Esophagus mucosa (tissue), 1 donor: Measurements from ENCODE around the gene BPTF. TPM values are rescaled to one million over a fixed set of nuclear protein-coding genes. Genes with fewer than 3 reads are reported as not detected.
"Not testable (repeated sequence)": the region's sequence is repeated elsewhere in the genome, so short reads cannot be mapped to it uniquely, and the experiment has no call there.

ENCODE experiments used
- ATAC-seq: fragments of 200-7000 bp; cut with Tn5 transposase; one replicate; pipeline ENCODE4 v1.9.1; 2020
- total RNA-seq: library from RNA; stranded (reverse); gene quantifications from one replicate; pipeline ENCODE4 v1.2.4, GENCODE V29; 2023
- donor health status: DM: yes; HTN: yes; CAD: no.

BPTF gene
- total RNA-seq, 1 donor from 2014 or later: 47.8 TPM

DNA sequence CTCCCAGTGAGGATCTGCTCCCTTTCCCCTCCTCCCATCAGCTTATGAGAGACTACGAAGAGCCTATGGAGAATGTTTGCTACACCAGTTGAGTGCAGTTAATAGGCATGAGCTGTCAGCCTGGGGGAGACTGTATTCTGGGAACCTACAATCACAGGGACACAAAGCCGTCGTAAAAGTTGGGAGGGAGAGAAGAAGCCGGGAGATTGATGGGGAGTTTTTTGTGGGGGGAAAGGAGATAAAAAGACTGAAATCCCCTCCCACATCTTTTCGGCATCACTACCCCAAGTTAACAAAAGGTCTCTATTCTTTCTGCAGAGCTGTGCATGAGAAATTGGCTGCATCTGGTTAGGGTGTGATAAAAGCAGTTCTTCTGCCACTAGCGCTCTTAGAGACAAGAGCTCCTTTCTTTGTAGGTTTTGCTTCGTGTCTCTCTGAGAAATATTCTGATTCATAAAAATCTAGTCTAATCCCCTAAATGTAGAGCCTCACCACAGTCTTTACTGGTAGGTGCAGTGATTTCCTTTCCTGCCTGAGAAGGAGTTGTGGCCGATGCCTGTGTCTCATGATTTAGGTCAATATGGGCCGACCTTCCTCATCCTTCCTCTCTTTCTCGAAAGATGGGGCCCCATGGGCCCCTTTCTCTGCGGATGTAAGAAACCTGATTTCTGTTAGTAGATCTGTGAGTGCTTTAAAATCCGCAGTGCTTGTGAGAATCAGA is 77.4 kb downstream of the BPTF start:
- ATAC-seq: no peak

DNA sequence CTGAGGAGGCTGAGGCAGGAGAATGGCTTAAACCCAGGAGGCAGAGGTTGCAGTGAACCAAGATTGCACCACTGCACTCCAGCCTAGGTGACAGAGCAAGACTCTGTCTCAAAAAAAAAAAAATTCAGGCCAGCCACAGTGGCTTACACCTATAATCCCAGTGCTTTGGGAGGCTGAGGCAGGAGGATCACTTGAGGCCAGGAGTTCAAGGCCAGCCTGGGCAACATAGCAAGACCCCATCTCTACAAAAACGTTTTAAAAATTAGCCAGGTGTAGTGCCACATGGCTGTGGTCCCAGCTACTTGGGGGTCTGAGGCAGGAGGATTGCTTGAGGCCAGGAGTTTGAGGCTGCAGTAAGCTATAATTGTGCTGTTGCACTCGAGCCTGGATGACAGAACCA is 80.0 kb downstream of the BPTF start:
- not testable (repeated sequence) for ATAC-seq

DNA sequence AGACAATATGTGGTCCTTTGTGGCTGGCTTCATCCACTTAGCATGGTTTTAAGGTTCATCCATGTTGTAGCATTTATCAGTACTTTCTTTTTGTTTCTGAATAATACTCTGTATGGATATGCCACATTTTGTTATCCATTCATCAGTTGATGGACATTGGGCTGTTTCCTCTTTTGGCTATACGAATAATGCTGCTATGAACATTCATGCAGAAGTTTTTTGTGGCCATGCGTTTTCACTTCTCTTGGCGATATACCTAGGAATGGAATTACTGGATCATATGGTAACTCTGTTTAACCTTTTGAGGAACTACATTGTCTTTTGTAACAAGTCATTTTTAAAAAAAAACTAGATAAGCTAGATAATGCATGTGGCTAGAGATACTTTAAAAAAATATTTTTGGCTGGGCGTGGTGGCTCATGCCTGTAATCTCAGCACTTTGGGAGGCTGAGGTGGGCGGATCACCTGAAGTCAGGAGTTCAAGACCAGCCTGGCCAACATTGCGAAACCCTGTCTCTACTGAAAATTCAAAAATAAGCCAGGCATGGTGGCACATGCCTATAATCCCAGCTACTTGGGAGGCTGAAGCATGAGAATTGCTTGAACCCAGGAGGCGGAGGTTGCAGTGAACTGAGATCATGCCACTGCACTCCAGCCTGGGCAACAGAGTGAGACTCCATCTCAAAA is 85.0 kb downstream of the BPTF start:
- ATAC-seq: not testable (repeated sequence)

DNA sequence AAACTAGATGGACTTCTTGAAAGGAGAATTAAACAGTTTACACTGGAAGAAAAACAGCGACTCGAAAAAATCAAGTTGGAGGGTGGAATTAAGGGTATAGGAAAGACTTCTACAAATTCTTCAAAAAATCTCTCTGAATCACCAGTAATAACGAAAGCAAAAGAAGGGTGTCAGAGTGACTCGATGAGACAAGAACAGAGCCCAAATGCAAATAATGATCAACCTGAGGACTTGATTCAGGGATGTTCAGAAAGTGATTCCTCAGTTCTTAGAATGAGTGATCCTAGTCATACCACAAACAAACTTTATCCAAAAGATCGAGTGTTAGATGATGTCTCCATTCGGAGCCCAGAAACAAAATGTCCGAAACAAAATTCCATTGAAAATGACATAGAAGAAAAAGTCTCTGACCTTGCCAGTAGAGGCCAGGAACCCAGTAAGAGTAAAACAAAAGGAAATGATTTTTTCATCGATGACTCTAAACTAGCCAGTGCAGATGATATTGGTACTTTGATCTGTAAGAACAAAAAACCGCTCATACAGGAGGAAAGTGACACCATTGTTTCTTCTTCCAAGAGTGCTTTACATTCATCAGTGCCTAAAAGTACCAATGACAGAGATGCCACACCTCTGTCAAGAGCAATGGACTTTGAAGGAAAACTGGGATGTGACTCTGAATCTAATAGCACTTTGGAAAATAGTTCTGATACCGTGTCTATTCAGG is 85.9 kb downstream of the BPTF start:
- ATAC-seq: no peak

DNA sequence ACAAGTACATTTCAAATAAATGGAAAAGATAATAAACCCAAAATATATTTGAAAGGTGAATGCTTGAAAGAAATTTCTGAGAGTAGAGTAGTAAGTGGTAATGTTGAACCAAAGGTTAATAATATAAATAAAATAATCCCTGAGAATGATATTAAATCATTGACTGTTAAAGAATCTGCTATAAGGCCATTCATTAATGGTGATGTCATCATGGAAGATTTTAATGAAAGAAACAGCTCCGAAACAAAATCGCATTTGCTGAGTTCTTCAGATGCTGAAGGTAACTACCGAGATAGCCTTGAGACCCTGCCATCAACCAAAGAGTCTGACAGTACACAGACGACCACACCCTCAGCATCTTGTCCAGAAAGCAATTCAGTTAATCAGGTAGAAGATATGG is 86.8 kb downstream of the BPTF start:
- no peak for ATAC-seq

DNA sequence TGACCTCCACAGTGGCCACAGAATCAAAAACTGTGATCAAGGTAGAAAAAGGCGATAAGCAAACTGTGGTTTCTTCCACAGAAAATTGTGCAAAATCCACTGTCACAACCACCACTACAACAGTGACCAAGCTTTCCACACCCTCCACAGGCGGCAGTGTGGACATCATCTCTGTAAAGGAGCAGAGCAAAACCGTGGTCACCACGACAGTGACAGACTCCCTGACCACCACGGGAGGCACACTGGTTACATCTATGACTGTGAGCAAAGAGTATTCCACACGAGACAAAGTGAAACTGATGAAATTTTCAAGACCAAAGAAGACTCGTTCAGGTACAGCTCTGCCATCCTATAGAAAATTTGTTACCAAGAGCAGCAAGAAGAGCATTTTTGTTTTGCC is 87.4 kb downstream of the BPTF start:
- ATAC-seq: no peak

DNA sequence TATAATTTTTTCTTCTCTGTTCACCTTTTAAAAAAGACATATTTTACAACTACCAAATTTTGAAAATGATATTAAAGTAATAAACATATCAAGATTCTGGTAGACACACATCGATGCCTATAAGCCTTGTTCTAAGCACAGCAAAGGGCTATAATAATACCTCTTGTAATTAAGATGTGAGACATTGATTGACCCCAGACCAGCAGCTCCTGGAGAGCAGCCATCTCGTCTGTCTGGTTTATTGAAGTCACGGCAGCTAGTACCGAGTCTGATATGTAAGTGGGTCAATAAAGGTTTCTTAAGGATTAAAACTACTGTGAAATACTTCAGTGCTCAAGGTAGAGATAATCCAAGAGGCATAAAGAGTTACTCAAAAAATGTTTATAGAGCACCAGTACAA is 94.9 kb downstream of the BPTF start:
- ATAC-seq: no peak

DNA sequence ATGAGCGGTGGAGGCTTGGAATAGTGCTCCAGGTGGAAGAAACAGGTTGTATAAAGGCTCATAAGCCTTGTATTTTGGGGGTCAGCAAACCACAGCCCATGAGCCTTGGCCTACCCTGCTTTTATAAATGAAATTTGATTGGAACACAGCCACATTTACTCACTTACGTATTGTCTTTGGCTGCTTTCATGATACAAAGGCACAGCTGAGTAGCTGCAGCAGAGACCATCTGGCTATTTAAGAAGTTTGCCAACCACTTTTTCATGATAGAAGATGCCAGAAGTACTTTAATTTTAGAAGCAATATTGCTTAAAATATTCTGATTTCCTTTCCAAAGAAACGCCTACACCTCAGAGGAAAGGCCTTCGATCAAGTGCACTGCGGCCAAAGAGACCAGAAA is 97.2 kb downstream of the BPTF start:
- ATAC-seq: no peak

DNA sequence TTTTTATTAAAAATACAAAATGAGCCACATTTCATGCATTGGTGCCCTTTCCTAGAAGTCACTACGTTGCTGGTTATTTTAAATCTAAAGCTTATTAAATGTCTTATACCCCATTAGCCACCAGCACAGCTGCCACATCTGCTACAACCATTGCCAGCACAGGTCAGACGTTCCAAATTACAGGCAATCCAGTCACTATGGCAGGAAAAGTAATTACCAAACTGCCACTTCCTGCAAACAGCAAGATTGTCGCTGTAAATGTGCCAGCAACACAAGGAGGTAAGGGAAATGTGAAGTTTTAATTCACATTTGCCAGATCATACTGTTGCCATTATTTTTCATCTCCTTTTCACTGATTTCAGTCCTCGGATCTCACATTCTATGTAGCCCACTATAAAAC is 103.5 kb downstream of the BPTF start:
- ATAC-seq: not testable (repeated sequence)

DNA sequence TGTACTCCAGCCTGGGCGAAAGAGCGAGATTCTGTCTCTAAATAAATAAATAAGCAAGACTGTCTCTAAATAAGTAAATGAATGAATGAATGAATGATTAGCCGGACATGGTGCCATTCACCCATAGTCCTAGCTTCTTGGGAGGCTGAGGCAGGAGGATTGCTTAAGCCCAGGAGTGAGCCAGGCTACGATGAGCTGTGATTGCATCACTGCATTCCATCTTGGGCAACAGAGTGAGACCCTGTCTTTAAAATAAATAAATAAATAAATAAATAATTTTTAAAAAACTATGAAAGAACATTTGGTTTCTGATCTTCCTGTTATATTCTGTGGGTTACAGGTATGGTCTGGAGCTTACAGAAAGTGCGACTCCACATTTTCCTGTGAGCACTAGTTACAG is 105.9 kb downstream of the BPTF start:
- ATAC-seq: no peak

DNA sequence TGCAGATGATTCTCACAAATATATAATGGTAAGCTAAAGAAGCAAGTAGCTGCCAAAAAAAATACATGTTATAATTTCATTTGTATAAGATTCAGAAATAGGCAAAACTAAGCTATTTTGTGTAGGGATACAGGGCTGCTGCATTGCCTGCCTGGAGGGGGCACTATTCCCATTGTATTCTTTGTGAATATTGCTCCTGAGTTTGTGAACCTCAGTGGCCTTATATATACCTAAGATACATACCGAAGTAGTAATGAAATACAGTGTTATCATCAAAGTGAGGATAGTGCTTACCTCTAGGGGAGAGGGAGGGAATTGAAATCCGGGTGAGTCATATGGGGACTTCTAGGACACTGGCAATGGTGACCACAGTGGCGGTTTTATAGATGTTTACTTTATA is 117.5 kb downstream of the BPTF start:
- ATAC-seq: no peak

DNA sequence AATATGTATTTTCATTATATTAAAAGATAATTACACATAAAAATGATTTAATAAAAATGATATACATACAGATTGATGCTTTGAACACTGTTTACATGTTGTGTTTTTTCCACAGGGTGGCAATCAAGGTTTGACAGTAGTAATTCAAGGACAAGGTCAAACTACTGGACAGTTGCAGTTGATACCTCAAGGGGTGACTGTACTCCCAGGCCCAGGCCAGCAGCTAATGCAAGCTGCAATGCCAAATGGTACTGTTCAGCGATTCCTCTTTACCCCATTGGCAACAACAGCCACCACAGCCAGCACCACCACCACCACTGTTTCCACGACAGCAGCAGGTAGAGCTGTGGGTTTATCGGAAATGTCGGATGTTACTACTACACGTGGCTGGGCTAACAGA is 118.7 kb downstream of the BPTF start:
- no peak for ATAC-seq

DNA sequence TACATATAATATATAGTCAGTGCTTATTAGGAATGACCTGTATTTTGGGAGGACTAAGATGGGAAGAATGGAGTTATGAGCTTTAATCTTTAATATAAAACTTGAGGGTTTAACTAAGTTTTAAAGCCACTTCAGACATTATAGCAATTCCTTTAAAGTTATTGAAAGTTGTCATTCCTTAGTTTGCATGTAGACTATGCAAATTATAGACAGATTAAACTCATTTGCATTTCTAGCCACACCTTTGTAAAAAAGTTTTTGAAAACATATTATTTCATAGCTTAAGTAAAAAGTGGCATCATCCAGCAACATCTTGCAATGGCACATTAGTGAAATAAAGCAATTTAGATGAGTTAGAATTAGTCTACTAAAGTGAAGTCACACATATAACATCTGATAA is 121.2 kb downstream of the BPTF start:
- no peak for ATAC-seq

DNA sequence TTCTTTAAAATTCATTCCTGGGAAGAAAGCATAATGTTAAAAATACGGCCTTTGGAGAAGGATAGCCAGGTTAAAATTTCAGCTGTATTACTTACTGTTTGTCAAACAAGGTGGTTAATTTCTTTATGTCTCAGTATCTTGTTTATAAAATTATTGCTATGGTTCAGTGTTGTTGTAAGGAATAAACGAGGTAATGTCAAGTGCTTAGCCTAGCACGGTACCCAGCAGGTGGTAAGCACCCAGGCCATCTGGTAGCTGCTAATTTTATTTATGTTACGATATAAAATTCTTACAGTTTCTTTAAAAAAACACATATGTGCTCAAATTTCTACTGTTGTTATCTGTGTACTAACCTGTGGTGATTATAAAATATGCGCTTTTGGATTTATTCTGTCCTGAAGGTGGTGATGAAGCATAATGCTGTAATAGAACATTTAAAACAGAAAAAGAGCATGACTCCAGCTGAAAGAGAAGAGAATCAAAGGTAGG is 122.1 kb downstream of the BPTF start:
- ATAC-seq: no peak

DNA sequence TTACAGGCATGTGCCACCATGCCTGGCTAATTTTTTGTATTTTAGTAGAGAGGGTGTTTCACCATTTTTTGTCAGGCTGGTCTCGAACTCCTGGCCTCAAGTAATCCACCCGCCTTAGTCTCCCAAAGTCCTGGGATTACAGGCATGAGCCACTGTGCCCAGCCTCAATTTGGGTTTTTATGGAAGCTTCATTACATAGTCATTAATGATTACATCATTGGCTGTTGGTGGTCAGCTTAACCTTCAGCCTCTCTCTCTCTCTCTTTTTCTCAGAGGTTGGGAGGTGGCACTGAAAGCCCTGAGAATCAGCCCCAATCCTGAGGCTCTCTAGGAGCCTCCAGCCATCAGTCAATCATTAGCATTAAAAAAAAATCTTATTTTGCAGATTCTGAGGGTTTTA is 125.6 kb downstream of the BPTF start:
- no peak for ATAC-seq

DNA sequence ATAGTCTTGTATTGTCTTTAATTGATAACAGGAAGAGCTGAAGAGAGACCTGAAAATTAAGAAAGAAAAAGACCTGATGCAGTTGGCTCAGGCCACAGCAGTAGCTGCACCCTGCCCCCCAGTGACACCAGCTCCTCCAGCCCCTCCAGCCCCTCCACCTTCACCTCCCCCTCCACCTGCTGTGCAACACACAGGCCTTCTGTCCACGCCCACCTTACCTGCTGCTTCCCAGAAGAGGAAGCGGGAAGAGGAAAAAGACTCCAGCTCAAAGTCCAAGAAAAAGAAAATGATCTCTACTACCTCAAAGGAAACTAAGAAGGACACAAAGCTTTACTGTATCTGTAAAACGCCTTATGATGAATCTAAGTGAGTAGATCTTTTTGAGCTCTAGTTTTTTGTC is 134.2 kb downstream of the BPTF start:
- ATAC-seq: peak; percentile 8

DNA sequence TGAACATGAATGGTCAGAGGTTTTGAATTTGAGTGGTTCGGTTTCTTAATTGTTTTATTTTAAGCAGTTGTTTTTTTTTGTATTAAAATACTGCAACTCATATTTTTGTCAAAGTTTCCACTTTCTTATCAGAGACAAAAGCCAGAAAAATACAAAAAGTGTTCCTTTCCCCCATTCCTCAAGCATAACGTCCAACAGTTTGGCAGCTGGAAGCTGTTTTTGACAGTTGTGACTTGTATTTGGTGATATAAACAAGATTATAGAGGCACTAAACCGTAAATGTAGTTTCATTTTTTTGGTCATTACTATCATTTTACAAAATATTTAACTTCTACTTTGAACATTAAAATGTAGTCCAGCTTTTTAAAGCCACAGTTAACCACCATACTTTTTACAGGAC is 135.0 kb downstream of the BPTF start:
- not testable (repeated sequence) for ATAC-seq

DNA sequence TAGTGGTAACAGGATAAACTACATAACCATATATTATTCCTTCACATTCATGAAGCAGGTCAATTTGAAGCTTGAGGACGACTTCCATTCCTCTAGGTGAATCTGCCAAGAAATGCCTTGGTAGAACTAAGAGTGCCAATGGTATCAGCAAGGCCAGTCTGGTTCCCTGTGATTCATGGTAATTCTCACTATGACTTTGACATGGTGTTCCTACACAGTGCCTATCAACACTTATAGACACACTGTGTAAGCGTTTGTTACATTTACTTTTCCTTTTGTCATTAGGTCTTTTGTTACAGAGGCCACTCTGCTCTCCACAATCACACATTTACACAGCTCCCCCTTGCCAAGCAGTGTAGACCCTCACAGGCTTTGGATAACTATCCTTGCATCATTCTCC is 136.9 kb downstream of the BPTF start:
- not testable (repeated sequence) for ATAC-seq

DNA sequence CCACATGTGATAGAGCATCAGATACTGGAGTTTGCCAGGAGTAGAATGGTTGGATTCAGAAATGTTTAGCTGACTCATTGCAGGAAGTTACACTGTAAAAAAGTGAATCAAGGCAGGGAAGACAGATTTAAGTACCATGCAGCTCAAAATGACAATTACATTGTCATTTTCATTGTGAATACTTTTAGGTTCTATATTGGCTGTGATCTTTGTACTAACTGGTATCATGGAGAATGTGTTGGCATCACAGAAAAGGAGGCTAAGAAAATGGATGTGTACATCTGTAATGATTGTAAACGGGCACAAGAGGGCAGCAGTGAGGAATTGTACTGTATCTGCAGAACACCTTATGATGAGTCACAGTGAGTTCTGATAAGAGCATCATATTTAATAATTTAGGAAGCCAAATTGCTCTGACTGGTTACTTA is 137.9 kb downstream of the BPTF start:
- peak; percentile 90 for ATAC-seq

DNA sequence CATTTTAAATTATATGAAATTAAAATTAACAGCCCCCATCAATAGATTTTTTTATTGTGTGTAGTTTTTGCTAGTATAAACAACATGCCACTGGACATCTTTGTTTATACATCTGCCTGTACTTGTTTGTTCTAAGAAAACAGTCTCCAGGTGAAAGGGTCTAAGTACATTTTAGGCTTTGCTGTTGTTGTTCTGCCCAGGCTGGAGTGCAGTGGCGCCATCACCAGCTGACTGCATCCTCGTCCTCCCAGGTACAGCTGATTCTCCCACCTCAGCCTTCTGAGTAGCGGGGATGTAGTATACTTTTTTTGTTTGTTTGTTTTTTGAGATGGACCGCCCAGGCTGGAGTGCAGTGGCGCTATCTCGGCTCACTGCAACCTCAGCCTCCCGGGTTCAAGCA is 145.5 kb downstream of the BPTF start:
- ATAC-seq: no peak

DNA sequence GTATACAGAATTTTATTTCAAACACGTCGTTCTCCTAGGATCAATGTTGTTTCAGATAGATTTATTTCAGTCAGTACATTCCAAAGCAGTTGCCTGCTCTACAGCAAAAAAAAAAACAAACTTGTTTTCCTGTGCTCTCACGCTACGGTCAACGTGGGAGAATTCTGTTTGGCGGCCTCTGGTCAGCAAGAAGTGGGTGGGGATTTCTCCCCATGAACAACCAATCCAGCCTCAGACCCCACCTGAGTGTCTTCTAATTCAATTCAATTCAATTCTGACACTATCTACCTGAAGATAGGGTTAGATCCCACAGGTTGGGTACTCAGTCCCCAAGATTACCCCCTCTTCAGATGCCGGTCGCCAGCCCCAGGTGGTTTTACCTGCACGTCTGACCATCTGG is 148.9 kb downstream of the BPTF start:
- no peak for ATAC-seq

DNA sequence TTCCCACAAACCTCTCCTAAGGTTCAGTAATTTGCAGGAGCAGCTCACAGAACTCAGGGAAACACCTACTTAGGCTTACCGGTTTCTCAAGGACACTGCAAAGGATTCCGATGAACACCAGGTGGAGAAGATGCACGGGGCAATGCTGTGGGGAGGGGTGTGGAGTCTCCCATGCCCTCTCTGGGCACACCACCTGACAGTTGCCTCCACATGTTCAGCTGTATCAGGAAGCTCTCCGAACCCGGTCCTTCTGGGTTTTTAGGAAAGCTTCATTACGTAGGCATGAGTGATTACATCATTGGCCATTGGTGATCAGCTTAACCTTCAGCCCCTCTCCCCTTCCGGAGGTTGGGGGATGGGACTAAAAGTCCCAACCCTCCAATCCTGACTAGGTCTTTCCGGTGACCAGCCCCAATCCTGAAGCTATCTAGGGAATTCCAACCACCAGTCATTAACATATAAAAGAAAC is 149.3 kb downstream of the BPTF start:
- no peak for ATAC-seq

DNA sequence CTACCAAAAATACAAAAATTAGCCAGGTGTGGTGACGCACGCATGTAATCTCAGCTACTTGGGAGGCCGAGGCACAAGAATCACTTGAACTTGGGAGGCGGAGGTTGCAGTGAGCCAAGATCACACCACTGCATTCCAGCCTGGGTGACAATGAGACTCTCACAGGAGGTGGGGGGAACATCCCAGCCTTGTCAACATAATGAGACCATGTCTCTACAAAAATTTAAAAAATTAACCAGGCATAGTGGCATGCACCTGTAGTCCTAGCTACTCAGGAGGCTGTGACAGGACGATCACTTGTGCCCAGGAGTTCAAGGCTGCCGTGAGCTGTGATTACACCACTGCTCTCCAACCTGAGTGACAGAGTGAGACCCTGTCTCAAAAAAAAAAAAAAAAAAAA is 151.0 kb downstream of the BPTF start:
- ATAC-seq: not testable (repeated sequence)

DNA sequence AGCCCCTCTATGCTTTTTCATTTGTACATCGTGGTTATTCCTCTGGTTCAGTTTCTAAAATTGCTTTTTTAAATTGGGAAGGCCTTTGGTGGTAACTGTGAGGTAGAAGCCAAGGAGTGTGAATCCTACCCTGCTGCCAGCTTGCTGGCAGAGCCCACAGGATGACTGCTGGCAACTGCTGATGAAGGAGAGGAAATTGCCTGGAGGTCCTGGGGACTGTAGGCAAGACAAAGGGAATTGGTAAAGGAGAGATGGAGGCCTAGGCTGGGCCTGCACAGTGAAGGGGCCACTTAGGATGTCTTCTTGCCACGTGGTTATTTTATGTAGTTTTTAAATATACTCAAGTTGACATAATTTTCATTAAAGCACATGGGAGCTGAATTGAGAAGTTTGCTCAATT is 155.2 kb downstream of the BPTF start:
- no peak for ATAC-seq
